ENCODE results near the gene IL4R. TPM values are rescaled to one million over a fixed set of nuclear protein-coding genes. Genes with fewer than 3 reads are reported as not detected.
"Not testable (repeated sequence)": the region's sequence is repeated elsewhere in the genome, so short reads cannot be mapped to it uniquely, and the experiment has no call there.

The IL4R gene
- total RNA-seq, 4 donors from 2014 or later, result 22.3 to 35.0 (median 25.1) TPM

DNA sequence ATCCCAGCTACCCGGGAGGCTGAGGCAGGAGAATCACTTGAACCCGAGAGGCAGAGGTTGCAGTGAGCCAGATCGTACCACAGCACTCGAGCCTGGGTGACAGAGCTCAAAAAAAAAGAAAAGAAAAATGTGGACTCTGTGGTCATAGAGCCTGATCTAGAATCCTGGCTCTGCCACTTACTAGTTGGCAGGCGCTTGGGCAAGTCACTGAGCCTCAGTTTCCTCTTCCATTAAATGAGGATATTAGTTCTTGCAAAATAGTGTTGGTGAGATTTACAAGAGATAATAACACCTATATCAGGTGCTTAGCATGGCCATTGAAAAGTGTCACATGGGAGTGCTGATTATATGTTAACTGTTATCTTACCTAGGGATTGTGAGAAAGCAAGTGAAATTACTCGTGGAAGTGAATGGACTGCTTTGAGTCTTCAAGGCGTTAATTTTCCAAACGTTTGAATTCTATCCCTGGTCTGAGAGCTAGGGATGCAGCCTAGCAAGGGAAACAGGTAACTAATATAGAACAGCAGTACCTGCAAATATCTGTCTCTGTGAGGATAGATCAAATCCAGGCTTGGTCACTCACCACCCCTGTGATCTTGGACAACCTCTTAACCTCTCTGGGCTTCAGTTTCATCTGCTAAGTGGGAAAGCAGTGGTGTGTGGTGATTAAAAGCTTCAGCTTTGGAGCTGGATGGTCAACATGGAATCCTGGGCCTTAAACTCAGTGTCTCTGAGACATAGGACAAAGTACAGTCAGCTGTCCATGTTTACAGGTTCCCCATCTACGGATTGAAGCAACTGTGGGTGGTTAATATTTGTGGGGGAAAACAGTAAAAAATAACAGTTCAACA, 44.2 kb upstream of the IL4R start:
- no peak for DNase-seq (ENCODE audit: low spot score in 2 of 2)

GRCh38 chr16:27270349-27270748, 43.4 kb upstream of the IL4R start:
- TF ChIP-seq POLR2A (IDR thresholded peaks at IDR 0.05), result no peak
- TF ChIP-seq CTCF (IDR thresholded peaks at IDR 0.05), result no peak
- H3K4me3 ChIP-seq (ENCODE audit: low read depth, poor library complexity, severe bottlenecking), result no peak overlapping the region
- 91% methylated on average over 4 of the region's 4 CpGs for WGBS, 2 donors
- intact Hi-C loops (cut with DNase I; ENCODE audit: low total_unique reads), result no loop called here
- no peak for DNase-seq (ENCODE audit: low spot score in 2 of 2)

More for the DNA sequence above, 44.2 kb upstream of the IL4R start:
- peak overlapping the region; percentile 71 for H3K4me3 ChIP-seq (ENCODE audit: low read depth, poor library complexity, severe bottlenecking)
- WGBS, 2 donors, result 83 to 85% methylated on average over 9 of the region's 9 CpGs
- intact Hi-C loops (cut with DNase I; ENCODE audit: low total_unique reads), result loop anchor here (5.0 kb wide), 1 partner anchor 43 kb away; the partner anchor contains the start of gene IL4R
- TF ChIP-seq CTCF (IDR thresholded peaks at IDR 0.05) (no peak), POLR2A (IDR thresholded peaks at IDR 0.05) (no peak)

DNA sequence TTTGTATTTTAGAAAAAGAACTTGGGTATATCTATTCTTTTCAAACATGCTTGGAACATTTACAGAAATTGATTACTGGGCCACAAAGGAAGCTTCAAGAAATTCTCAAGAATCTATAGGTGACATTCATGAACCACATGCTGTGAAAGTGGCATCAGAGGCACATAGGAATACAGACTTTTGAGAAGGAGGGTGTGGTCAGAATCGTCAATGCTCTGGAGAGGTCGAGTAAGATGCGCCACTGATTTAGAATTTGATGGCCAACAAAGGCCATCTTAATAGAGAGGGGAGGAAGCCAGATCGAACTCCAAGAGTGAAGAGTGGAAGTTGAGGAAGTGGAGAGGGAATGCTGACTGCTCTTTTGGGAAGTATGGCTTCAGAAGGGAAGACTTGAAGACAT, 41.7 kb upstream of the IL4R start:
- no peak overlapping the region for H3K4me3 ChIP-seq (ENCODE audit: low read depth, poor library complexity, severe bottlenecking)
- 84 to 86% methylated on average over 4 of the region's 4 CpGs for WGBS, 2 donors
- DNase-seq (ENCODE audit: low spot score in 2 of 2), result no peak
- intact Hi-C loops (cut with DNase I; ENCODE audit: low total_unique reads), result no loop called here
- TF ChIP-seq POLR2A (IDR thresholded peaks at IDR 0.05) (no peak), CTCF (IDR thresholded peaks at IDR 0.05) (no peak)

DNA sequence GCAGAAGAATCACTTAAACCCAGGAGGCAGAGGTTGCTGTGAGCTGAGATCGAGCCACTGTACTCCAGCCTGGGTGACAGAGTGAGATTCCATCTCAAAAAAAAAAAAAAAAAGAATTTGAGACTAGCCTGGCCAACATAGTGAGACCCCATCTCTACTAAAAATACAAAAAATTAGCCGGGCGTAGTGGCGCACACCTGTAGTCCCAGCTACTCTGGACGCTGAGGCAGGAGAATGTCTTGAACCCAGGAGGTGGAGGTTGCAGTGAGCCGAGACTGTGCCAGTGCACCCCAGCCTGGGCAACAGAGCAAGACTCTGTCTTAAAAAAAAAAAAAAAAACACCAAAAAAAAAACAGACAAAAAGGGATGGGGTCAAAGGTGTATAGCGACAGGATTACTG, 41.1 kb upstream of the IL4R start:
- intact Hi-C loops (cut with DNase I; ENCODE audit: low total_unique reads); H3K4me3 ChIP-seq (ENCODE audit: low read depth, poor library complexity, severe bottlenecking); DNase-seq (ENCODE audit: low spot score in 2 of 2): not testable (repeated sequence)
- 95 to 98% methylated on average over 7 of the region's 7 CpGs for WGBS, 2 donors

DNA sequence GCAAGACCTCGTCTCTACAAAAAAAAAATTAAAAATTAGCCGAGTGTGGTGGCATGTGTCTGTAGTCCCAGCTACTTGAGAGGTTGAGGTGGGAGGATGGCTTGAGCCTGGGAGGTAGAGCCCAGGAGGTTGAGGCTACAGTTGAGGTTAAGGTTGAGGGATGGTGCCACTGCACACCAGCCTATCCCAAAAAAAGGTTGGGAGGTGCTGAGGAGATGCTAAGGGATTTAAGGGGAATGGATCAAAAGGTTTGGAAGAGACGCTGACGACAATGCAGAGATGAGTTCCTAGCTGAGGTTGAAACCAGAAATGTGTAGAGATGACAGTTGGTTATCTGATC, 40.5 kb upstream of the IL4R start:
- DNase-seq (ENCODE audit: low spot score in 2 of 2), result no peak
- no peak for TF ChIP-seq POLR2A (IDR thresholded peaks at IDR 0.05)
- intact Hi-C loops (cut with DNase I; ENCODE audit: low total_unique reads), result no loop called here
- H3K4me3 ChIP-seq (ENCODE audit: low read depth, poor library complexity, severe bottlenecking), result no peak overlapping the region
- WGBS, 2 donors, result 92 to 93% methylated on average over 4 of the region's 4 CpGs

- intact Hi-C loops (cut with DNase I; ENCODE audit: low total_unique reads), result no loop called here
- no peak overlapping the region for H3K4me3 ChIP-seq (ENCODE audit: low read depth, poor library complexity, severe bottlenecking)
- TF ChIP-seq POLR2A (IDR thresholded peaks at IDR 0.05), result no peak
- peak in 1 of 3 donors; percentile 84 for TF ChIP-seq CTCF (IDR thresholded peaks at IDR 0.05)
- WGBS, 2 donors, result 80 to 83% methylated on average over 8 of the region's 8 CpGs
- no peak for DNase-seq (ENCODE audit: low spot score in 2 of 2)
Observed at GRCh38 chr16:27273670-27274423, 39.9 kb upstream of the IL4R start.

DNA sequence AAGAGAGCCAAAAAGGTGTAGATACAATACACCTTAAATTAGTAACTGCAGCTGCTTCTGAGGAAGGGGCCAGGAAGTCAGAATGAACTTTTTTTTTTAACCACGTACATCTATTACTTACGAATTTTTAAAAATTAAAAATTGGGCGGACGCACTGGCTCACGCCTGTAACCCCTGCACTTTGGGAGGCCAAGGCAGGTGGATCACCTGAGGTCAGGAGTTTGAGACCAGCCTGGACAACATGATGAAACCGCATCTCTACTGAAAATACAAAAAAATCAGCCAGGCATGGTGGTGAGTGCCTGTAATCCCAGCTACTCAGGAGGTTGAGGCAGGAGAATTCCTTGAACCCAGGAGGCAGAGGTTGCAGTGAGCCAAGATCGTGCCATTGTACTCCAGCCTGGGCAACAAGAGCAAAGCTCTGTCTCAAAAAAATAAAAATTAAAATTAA, 39.3 kb upstream of the IL4R start:
- DNase-seq (ENCODE audit: low spot score in 2 of 2); H3K4me3 ChIP-seq (ENCODE audit: low read depth, poor library complexity, severe bottlenecking); intact Hi-C loops (cut with DNase I; ENCODE audit: low total_unique reads): not testable (repeated sequence)
- 89 to 91% methylated on average over 7 of the region's 7 CpGs for WGBS, 2 donors
